ENCODE results near the gene MAGI2. TPM values are rescaled to one million over a fixed set of nuclear protein-coding genes. Genes with fewer than 3 reads are reported as not detected.
A peak's percentile ranks its signal among the peaks of the same experiment; 100 is the strongest.

MAGI2 gene
- total RNA-seq, 1 experiment from 2014 or later: 0.52 TPM

DNA sequence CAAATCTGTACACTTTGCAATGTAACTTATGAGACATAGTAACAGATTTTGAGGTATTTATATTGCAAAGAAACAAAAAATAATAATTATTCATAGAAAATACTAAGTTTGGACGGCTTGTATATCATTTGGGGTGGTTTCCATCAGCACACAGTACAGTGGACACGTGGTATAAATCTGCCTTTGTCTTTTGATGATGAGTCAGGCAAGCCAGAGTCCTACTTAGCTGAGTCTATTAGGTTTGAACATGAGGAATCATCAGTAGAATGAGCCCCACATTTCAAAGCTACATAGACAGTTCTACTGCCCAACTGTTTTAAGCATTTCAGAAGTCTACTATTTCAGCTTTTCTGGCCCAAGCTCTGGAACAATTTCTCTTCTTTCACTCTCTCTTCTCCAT is 851.7 kb downstream of the MAGI2 start:
- Mint-ChIP-seq H3K9me3 (ENCODE audit: low read depth, unreplicated experiment) (no peaks in the 10 kb centered on the region), H3K4me1 (ENCODE audit: low read depth, unreplicated experiment) (no peaks in the 10 kb centered on the region), H3K4me3 (ENCODE audit: low read depth, unreplicated experiment) (no peak overlapping the region), H3K36me3 (ENCODE audit: insufficient read depth, unreplicated experiment) (no peaks in the 10 kb centered on the region), H3K27ac (ENCODE audit: unreplicated experiment) (no peak overlapping the region), H3K27me3 (ENCODE audit: unreplicated experiment) (no peaks in the 10 kb centered on the region)
- no peak for TF ChIP-seq CTCF (IDR thresholded peaks at IDR 0.05; ENCODE audit: unreplicated experiment)
- no TSS peak for BruUV-seq (replicated peaks)
- no peak for DNase-seq
- intact Hi-C loops (cut with micrococcal nuclease; ENCODE audit: unreplicated experiment): no loop called here
- CTCF ChIA-PET: no interaction called here

DNA sequence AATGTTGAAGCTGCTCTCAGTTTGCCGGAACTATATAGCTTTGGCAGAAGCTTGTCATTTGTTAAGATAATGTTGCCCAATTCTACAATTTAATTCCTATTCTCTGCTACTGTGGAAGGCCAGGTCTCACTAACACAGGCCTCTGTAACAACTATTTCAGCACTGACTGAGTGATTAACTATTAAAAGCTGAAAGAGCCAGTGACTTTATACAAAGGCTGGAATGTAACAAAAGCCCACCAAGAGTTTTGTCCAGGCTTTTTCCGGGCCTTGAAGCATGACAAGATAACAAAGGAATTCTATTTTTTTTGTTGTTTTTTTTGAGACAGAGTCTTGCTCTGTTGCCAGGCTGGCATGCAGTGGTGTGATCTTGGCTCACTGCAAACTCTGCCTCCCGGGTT is 859.3 kb downstream of the MAGI2 start:
- no peak for TF ChIP-seq CTCF (IDR thresholded peaks at IDR 0.05; ENCODE audit: unreplicated experiment)
- H3K36me3 Mint-ChIP-seq (ENCODE audit: insufficient read depth, unreplicated experiment): no peaks in the 10 kb centered on the region
- CTCF ChIA-PET: no interaction called here
- no peak for DNase-seq
- H3K27ac Mint-ChIP-seq (ENCODE audit: unreplicated experiment): no peak overlapping the region
- H3K4me3 Mint-ChIP-seq (ENCODE audit: low read depth, unreplicated experiment): no peak overlapping the region
- no peaks in the 10 kb centered on the region for H3K4me1 Mint-ChIP-seq (ENCODE audit: low read depth, unreplicated experiment)
- no peaks in the 10 kb centered on the region for H3K27me3 Mint-ChIP-seq (ENCODE audit: unreplicated experiment)
- no peaks in the 10 kb centered on the region for H3K9me3 Mint-ChIP-seq (ENCODE audit: low read depth, unreplicated experiment)
- intact Hi-C loops (cut with micrococcal nuclease; ENCODE audit: unreplicated experiment): no loop called here
- no TSS peak for BruUV-seq (replicated peaks)

DNA sequence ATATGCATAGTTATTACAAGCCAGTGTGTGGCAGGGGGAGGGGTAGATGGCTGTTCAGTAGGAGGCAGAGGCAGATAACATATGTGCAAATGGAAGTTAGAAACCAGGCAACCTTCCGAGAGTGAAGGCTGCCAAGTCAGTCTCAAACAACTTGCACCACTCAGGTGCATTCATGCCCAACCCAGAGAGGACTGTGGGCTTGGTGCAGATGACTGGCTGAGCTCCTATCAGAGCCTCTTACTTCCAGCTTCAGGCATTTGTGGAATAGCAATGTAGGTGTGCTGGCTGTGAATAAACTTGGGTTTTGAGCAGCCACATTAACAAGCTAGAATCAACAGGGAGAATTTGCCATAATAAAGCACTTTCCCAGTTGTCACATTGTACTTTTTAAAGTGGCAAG is 865.1 kb downstream of the MAGI2 start:
- BruUV-seq (replicated peaks): no TSS peak
- CTCF ChIA-PET: interaction anchor here (0.9 kb wide), 1 partner anchor 588 kb away, joined by 4 read pairs; no protein-coding TSS in a partner anchor
- Mint-ChIP-seq H3K4me1 (ENCODE audit: low read depth, unreplicated experiment) (no peaks in the 10 kb centered on the region), H3K27ac (ENCODE audit: unreplicated experiment) (no peak overlapping the region), H3K27me3 (ENCODE audit: unreplicated experiment) (no peaks in the 10 kb centered on the region), H3K36me3 (ENCODE audit: insufficient read depth, unreplicated experiment) (no peaks in the 10 kb centered on the region), H3K4me3 (ENCODE audit: low read depth, unreplicated experiment) (no peak overlapping the region), H3K9me3 (ENCODE audit: low read depth, unreplicated experiment) (no peaks in the 10 kb centered on the region)
- TF ChIP-seq CTCF (IDR thresholded peaks at IDR 0.05; ENCODE audit: unreplicated experiment): no peak
- intact Hi-C loops (cut with micrococcal nuclease; ENCODE audit: unreplicated experiment): no loop called here
- no peak for DNase-seq

DNA sequence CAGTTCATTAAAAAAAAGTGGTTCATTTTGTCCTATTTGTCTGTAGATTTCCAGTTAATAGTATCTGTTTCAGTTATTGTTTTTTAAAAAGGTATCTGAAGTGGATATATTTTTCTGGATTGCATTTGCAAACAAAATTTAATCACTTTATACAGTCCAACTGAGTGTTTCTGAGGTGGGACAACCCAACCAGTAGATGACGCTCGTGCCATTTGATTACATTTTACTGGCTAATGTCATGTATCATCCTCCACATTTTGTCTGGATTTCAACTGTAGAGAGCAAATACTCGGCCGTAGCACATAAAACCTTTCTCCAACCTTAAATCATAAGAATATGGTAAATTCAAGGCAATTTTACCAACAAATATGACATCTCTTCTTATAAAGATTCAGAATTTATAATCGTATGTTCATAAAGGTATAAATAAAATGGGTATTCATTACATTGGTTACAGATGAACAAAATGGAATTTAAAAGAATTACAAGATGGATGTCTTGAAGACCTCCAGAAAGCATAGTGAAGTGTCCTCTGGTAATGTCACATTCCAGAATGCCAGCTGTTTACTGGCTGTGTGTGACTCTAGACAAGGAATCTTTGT is 865.9 kb downstream of the MAGI2 start:
- CTCF ChIA-PET: interaction anchor here (0.7 kb wide), 1 partner anchor 186 kb away, joined by 4 read pairs; no protein-coding TSS in a partner anchor
- intact Hi-C loops (cut with micrococcal nuclease; ENCODE audit: unreplicated experiment): loop anchor here (1.0 to 2.0 kb wide), 3 partner anchors 192 to 589 kb away; no protein-coding TSS in a partner anchor
- no peak for TF ChIP-seq CTCF (IDR thresholded peaks at IDR 0.05; ENCODE audit: unreplicated experiment)
- no peaks in the 10 kb centered on the region for H3K36me3 Mint-ChIP-seq (ENCODE audit: insufficient read depth, unreplicated experiment)
- no TSS peak for BruUV-seq (replicated peaks)
- no peaks in the 10 kb centered on the region for H3K4me1 Mint-ChIP-seq (ENCODE audit: low read depth, unreplicated experiment)
- H3K27me3 Mint-ChIP-seq (ENCODE audit: unreplicated experiment): no peaks in the 10 kb centered on the region
- no peak overlapping the region for H3K27ac Mint-ChIP-seq (ENCODE audit: unreplicated experiment)
- no peaks in the 10 kb centered on the region for H3K9me3 Mint-ChIP-seq (ENCODE audit: low read depth, unreplicated experiment)
- no peak overlapping the region for H3K4me3 Mint-ChIP-seq (ENCODE audit: low read depth, unreplicated experiment)
- peak; percentile 48 for DNase-seq
